ENCODE measurements around the gene SLC22A17. TPM values are rescaled to one million over a fixed set of nuclear protein-coding genes. Genes with fewer than 3 reads are reported as not detected.
A peak's percentile ranks its signal among the peaks of the same experiment; 100 is the strongest.

SLC22A17 gene
- total and polyA plus RNA-seq, 2 of the 13 experiments (the other 11 are each of a cell fraction or from before 2014, with no cell fraction given): 0.95 to 1.1 TPM

- H3K9ac ChIP-seq (ENCODE audit: insufficient read depth, low read depth, low read length): no peak overlapping the region
- no peak overlapping the region for H2AFZ ChIP-seq (ENCODE audit: low read length)
- H3K4me2 ChIP-seq (ENCODE audit: low read depth, low read length): no peak overlapping the region
- BruUV-seq (replicated peaks): no TSS peak
- CTCF ChIA-PET (ENCODE audit: low intra/inter-chr PET ratio, low total read pairs): interaction anchor here (0.9 to 5.9 kb wide), 7 partner anchors 22 to 260 kb away, joined by 3 to 111 read pairs (median 4); no protein-coding TSS in a partner anchor
- FAIRE-seq (no peak), ATAC-seq (peak; percentile 13), DNase-seq (ENCODE audit: low spot score) (no peak)
- H3K79me2 ChIP-seq (ENCODE audit: insufficient read depth, low read length): no peaks in the 10 kb centered on the region
- H3K27ac ChIP-seq (ENCODE audit: extremely low read length, insufficient read depth, low read length): no peak overlapping the region
- H3K9me3 ChIP-seq (ENCODE audit: low read length): no peaks in the 10 kb centered on the region
- H3K27me3 ChIP-seq (ENCODE audit: control insufficient read depth in 1 of 2, insufficient read depth in 2 of 2, low read length in 2 of 2): peaks cover 26 to 91% of the 10 kb centered on the region in 2 experiments
- intact Hi-C loops (cut with micrococcal nuclease; ENCODE audit: unreplicated experiment) (loop anchor here (1.0 to 5.0 kb wide), 3 partner anchors 52 to 258 kb away; no protein-coding TSS in a partner anchor), in situ Hi-C loops (cut with HindIII; ENCODE audit: extremely low pct_ligation_motif_present, low pct_unique_long_range_greater_than_20kb) (no loop called here)
- 28% methylated on average over 16 of the region's 16 CpGs for WGBS (ENCODE audit: low lambda C conversion rate)
- no peaks in the 10 kb centered on the region for H4K20me1 ChIP-seq (ENCODE audit: insufficient read depth, low read length)
- H3K36me3 ChIP-seq (replicated peaks in 1 of 2; ENCODE audit: control insufficient read depth in 1 of 2, insufficient read depth in 2 of 2, low read length in 2 of 2): no peaks in the 10 kb centered on the region
- POLR2A ChIA-PET: interaction anchor here (0.6 to 1.4 kb wide), 5 partner anchors 20 to 284 kb away, joined by 3 to 16 read pairs (median 3); partner anchors contain the start of gene PABPN1
- no peaks in the 10 kb centered on the region for H3K4me1 ChIP-seq (ENCODE audit: insufficient read depth, low read length)
- H3K4me3 ChIP-seq (replicated peaks in 1 of 3; ENCODE audit: insufficient read depth in 1 of 3, low read depth in 2 of 3, low read length in 3 of 3): no peak overlapping the region
- 0 out of 2 replicates have a peak, but pooled peaks have one; percentile 7 for TF ChIP-seq ZNF225 (CRISPR knock-in tag; IDR thresholded peaks at IDR 0.05)
- TF ChIP-seq MTERF4 (CRISPR knock-in tag; IDR thresholded peaks at IDR 0.05): no peak
- no peak for TF ChIP-seq KAT8 (CRISPR knock-in tag; IDR thresholded peaks at IDR 0.05)
- no peak for TF ChIP-seq NFKBIZ (CRISPR knock-in tag; IDR thresholded peaks at IDR 0.05)
- TF ChIP-seq ZFP91 (CRISPR knock-in tag; IDR thresholded peaks at IDR 0.05; ENCODE audit: borderline replicate concordance): 0 out of 2 replicates have a peak, but pooled peaks have one; percentile 61
- TF ChIP-seq FOXC1 (CRISPR knock-in tag; IDR thresholded peaks at IDR 0.05; ENCODE audit: borderline replicate concordance): 0 out of 2 replicates have a peak, but pooled peaks have one; percentile 7
- no peak for TF ChIP-seq FLYWCH1 (CRISPR knock-in tag; IDR thresholded peaks at IDR 0.05)
- no peak for TF ChIP-seq ELF4 (CRISPR knock-in tag; IDR thresholded peaks at IDR 0.05; ENCODE audit: borderline replicate concordance)
- TF ChIP-seq DZIP1 (CRISPR knock-in tag; IDR thresholded peaks at IDR 0.05): peak; percentile 52; the same call in 1 of the 2 replicates
- TF ChIP-seq ZNF572 (CRISPR knock-in tag; IDR thresholded peaks at IDR 0.05): peak; percentile 1; the same call in 1 of the 2 replicates
- TF ChIP-seq ZNF768 (CRISPR knock-in tag; IDR thresholded peaks at IDR 0.05): peak; percentile 38; the same call in 1 of the 2 replicates
- no peak for TF ChIP-seq EEA1 (CRISPR knock-in tag; IDR thresholded peaks at IDR 0.05; ENCODE audit: borderline replicate concordance)
- TF ChIP-seq POLR2AphosphoS2 (IDR thresholded peaks at IDR 0.05; ENCODE audit: low read depth, low read length): no peak
These were observed 27.7 kb upstream of the SLC22A17 start for GRCh38 chr14:23380197-23380914.
